KMS-11 (cell line): ENCODE results near the gene TRPC5OS.

ENCODE experiments used
- H2AFZ ChIP-seq: fragments of 200-600 bp; sonication (generic); 2 replicates; pipeline ENCODE4 v1.6.1; 2016; ENCODE audit warnings: antibody characterized with exemption, mixed run types, low read depth
- H3K27ac ChIP-seq: fragments of 200-600 bp; sonication (generic); 2 replicates; pipeline ENCODE4 v1.6.1; 2016; ENCODE audit warnings: mild to moderate bottlenecking, mixed run types
- H3K27me3 ChIP-seq: fragments of 200-600 bp; sonication (generic); 2 replicates; pipeline ENCODE4 v1.6.1; 2017; ENCODE audit warnings: mild to moderate bottlenecking, low read depth, mixed run types, moderate library complexity; ENCODE audit not compliant: insufficient read depth
- H3K36me3 ChIP-seq: fragments of 200-600 bp; sonication (generic); 2 replicates; pipeline ENCODE4 v1.6.1; 2017; ENCODE audit warnings: mild to moderate bottlenecking, mixed run types; ENCODE audit not compliant: insufficient read depth
- H3K4me1 ChIP-seq: fragments of 200-600 bp; sonication (generic); 2 replicates; pipeline ENCODE4 v1.6.1; 2016; ENCODE audit warnings: mild to moderate bottlenecking, low read depth, mixed run types; ENCODE audit not compliant: poor library complexity, severe bottlenecking
- H3K4me2 ChIP-seq: fragments of 200-600 bp; sonication (generic); 2 replicates; pipeline ENCODE4 v1.7.0; 2016; ENCODE audit warnings: mild to moderate bottlenecking, mixed run types
- H3K4me3 ChIP-seq: fragments of 200-600 bp; sonication (generic); IDR thresholded peaks from 2 replicates; pipeline ENCODE4 v1.6.1; 2017; ENCODE audit warnings: low read depth, low read length, mixed read lengths; ENCODE audit not compliant: insufficient read depth
- H3K79me2 ChIP-seq: fragments of 200-600 bp; sonication (generic); 2 replicates; pipeline ENCODE4 v1.6.1; 2016; ENCODE audit warnings: low read depth, mixed run types; ENCODE audit not compliant: insufficient read depth
- H3K9ac ChIP-seq: fragments of 200-600 bp; sonication (generic); 2 replicates; pipeline ENCODE4 v1.6.1; 2016; ENCODE audit warnings: mild to moderate bottlenecking, mixed run types
- H4K20me1 ChIP-seq: fragments of 200-600 bp; sonication (generic); 2 replicates; pipeline ENCODE4 v1.6.1; 2016; ENCODE audit warnings: mild to moderate bottlenecking, mixed run types; ENCODE audit not compliant: insufficient read depth
- TF ChIP-seq, protein P1 (sequence below): fragments of 200-600 bp; sonication (generic); conservative IDR thresholded peaks from 2 replicates; pipeline ENCODE4 v1.6.1; 2017; ENCODE audit warnings: low read depth, mild to moderate bottlenecking, antibody characterized with exemption, low read length, moderate library complexity, mixed read lengths

Gene TRPC5OS

GRCh38 chrX:111877681-111878080 lies 1.7 kb downstream of the TRPC5OS start:
- H3K4me3 ChIP-seq, result no peak overlapping the region
- H3K27me3 ChIP-seq, result no peaks in the 10 kb centered on the region
- TF ChIP-seq, protein P1, sequence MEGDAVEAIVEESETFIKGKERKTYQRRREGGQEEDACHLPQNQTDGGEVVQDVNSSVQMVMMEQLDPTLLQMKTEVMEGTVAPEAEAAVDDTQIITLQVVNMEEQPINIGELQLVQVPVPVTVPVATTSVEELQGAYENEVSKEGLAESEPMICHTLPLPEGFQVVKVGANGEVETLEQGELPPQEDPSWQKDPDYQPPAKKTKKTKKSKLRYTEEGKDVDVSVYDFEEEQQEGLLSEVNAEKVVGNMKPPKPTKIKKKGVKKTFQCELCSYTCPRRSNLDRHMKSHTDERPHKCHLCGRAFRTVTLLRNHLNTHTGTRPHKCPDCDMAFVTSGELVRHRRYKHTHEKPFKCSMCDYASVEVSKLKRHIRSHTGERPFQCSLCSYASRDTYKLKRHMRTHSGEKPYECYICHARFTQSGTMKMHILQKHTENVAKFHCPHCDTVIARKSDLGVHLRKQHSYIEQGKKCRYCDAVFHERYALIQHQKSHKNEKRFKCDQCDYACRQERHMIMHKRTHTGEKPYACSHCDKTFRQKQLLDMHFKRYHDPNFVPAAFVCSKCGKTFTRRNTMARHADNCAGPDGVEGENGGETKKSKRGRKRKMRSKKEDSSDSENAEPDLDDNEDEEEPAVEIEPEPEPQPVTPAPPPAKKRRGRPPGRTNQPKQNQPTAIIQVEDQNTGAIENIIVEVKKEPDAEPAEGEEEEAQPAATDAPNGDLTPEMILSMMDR, result no peak
- no peak overlapping the region for H3K4me2 ChIP-seq
- no peaks in the 10 kb centered on the region for H3K4me1 ChIP-seq
- no peaks in the 10 kb centered on the region for H3K79me2 ChIP-seq
- no peak overlapping the region for H2AFZ ChIP-seq
- no peak overlapping the region for H3K9ac ChIP-seq
- no peaks in the 10 kb centered on the region for H4K20me1 ChIP-seq
- H3K36me3 ChIP-seq, result no peaks in the 10 kb centered on the region
- H3K27ac ChIP-seq, result no peak overlapping the region

- Histone ChIP-seq H3K4me3 (no peak overlapping the region), H3K9ac (no peak overlapping the region), H3K36me3 (no peaks in the 10 kb centered on the region), H3K4me1 (no peaks in the 10 kb centered on the region), H4K20me1 (no peaks in the 10 kb centered on the region), H2AFZ (no peak overlapping the region), H3K79me2 (no peaks in the 10 kb centered on the region), H3K27me3 (no peaks in the 10 kb centered on the region), H3K4me2 (no peak overlapping the region), H3K27ac (no peak overlapping the region)
- TF ChIP-seq, protein P1, result no peak
These were observed 4.8 kb downstream of the TRPC5OS start for GRCh38 chrX:111880735-111881134.

- Histone ChIP-seq H3K4me2 (no peak overlapping the region), H3K27me3 (no peaks in the 10 kb centered on the region), H3K9ac (no peak overlapping the region), H2AFZ (no peak overlapping the region), H4K20me1 (no peaks in the 10 kb centered on the region), H3K4me3 (no peak overlapping the region), H3K4me1 (no peaks in the 10 kb centered on the region), H3K27ac (no peak overlapping the region), H3K36me3 (no peaks in the 10 kb centered on the region), H3K79me2 (no peaks in the 10 kb centered on the region)
- TF ChIP-seq, protein P1, result no peak
These were observed 5.7 kb downstream of the TRPC5OS start for GRCh38 chrX:111881715-111882114.

DNA sequence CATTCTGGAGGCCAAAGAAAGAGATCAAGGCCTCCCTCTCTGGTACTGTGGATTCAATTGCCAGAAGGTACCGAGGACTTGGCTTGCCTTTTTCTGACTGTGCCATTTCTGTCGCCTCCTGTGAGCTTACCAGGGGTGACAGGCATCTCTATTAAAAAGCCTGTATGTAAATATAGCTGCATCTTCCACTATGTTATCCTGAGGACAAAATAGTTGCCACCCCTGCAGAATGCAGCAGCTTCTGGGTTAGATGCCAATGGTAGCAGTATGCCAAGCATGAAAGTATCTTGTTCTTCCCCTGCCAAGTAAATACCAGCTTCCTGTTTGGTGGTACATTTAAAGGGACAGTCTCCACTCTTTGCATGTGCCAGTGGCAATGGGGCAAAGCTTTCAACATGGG lies 10.7 kb downstream of the TRPC5OS start:
- Histone ChIP-seq H3K9ac (no peak overlapping the region), H3K27ac (no peak overlapping the region), H3K4me2 (no peak overlapping the region), H4K20me1 (no peaks in the 10 kb centered on the region), H3K4me1 (no peaks in the 10 kb centered on the region), H3K4me3 (no peak overlapping the region), H3K79me2 (no peaks in the 10 kb centered on the region), H2AFZ (no peak overlapping the region), H3K27me3 (no peaks in the 10 kb centered on the region), H3K36me3 (no peaks in the 10 kb centered on the region)
- TF ChIP-seq, protein P1, result no peak
